Fibroblast of peridontal ligament (primary cell): ENCODE results near the gene ITM2A.

Experiments
- DNase-seq: peaks from one replicate; pipeline ENCODE4 v3.0.0-alpha.2; 2010; ENCODE audit errors: extremely low read depth

The ITM2A gene

GRCh38 chrX:79366873-79367749 lies at the start of gene ITM2A:
Gene ITM2A (minus strand): TSS chrX:79367334. CDS start chrX:79367215, 119 bp downstream.
- no peak for DNase-seq

- no peak for DNase-seq
These were observed 47.9 kb upstream of the ITM2A start for GRCh38 chrX:79415056-79415455.

- DNase-seq = no peak
These were observed 46.8 kb upstream of the ITM2A start for GRCh38 chrX:79413963-79414362.

- no peak for DNase-seq
These were observed 45.8 kb upstream of the ITM2A start for GRCh38 chrX:79412972-79413371.

- no peak for DNase-seq
These were observed 45.0 kb upstream of the ITM2A start for GRCh38 chrX:79412166-79412565.

- DNase-seq = no peak
These were observed 42.5 kb upstream of the ITM2A start for GRCh38 chrX:79409657-79410056.

- no peak for DNase-seq
These were observed 41.6 kb upstream of the ITM2A start for GRCh38 chrX:79408623-79409322.

- DNase-seq = no peak
These were observed 33.5 kb upstream of the ITM2A start for GRCh38 chrX:79400623-79401022.

- no peak for DNase-seq
These were observed 8.2 kb upstream of the ITM2A start for GRCh38 chrX:79375340-79375739.

- no peak for DNase-seq
These were observed 4.5 kb upstream of the ITM2A start for GRCh38 chrX:79371640-79372039.

GRCh38 chrX:79371101-79371500 lies 4.0 kb upstream of the ITM2A start:
- DNase-seq = no peak

- DNase-seq = no peak
These were observed 2.7 kb upstream of the ITM2A start for GRCh38 chrX:79369871-79370270.

GRCh38 chrX:79368441-79368840 lies 1.3 kb upstream of the ITM2A start:
- DNase-seq = no peak

GRCh38 chrX:79367907-79368306 lies 773 bp upstream of the ITM2A start:
- no peak for DNase-seq

- DNase-seq = no peak
These were observed 620 bp downstream of the ITM2A start for GRCh38 chrX:79366556-79366872.

- no peak for DNase-seq
These were observed 1.5 kb downstream of the ITM2A start for GRCh38 chrX:79365591-79365990.

GRCh38 chrX:79364306-79364705 lies 2.8 kb downstream of the ITM2A start:
- no peak for DNase-seq

- DNase-seq = no peak
These were observed 5.8 kb downstream of the ITM2A start for GRCh38 chrX:79361192-79361870.

GRCh38 chrX:79336869-79337815 lies 30.0 kb downstream of the ITM2A start:
- DNase-seq = no peak

GRCh38 chrX:79330022-79330421 lies 37.1 kb downstream of the ITM2A start:
- DNase-seq = no peak

GRCh38 chrX:79325263-79325958 lies 41.7 kb downstream of the ITM2A start:
- no peak for DNase-seq
